ENCODE measurements around the gene TRPV2.

The TRPV2 gene

GRCh38 chr17:16459855-16460550 is 44.6 kb downstream of the TRPV2 start:
- DNase-seq (ENCODE audit: low read depth), result no peak

GRCh38 chr17:16460796-16461605 is 45.6 kb downstream of the TRPV2 start:
- no peak for DNase-seq (ENCODE audit: low read depth)

GRCh38 chr17:16461606-16461866 is 46.2 kb downstream of the TRPV2 start:
- no peak for DNase-seq (ENCODE audit: low read depth)

GRCh38 chr17:16462070-16462864 is 46.9 kb downstream of the TRPV2 start:
- DNase-seq (ENCODE audit: low read depth), result no peak

- no peak for DNase-seq (ENCODE audit: low read depth)
These were observed 48.3 kb downstream of the TRPV2 start for GRCh38 chr17:16463358-16464302.

GRCh38 chr17:16464303-16465051 is 49.1 kb downstream of the TRPV2 start:
- no peak for DNase-seq (ENCODE audit: low read depth)

GRCh38 chr17:16465052-16465312 is 49.6 kb downstream of the TRPV2 start:
- DNase-seq (ENCODE audit: low read depth), result no peak

GRCh38 chr17:16465861-16466338 is 50.5 kb downstream of the TRPV2 start:
- no peak for DNase-seq (ENCODE audit: low read depth)

- DNase-seq (ENCODE audit: low read depth), result no peak
These were observed 51.0 kb downstream of the TRPV2 start for GRCh38 chr17:16466407-16466806.

GRCh38 chr17:16467044-16467443 is 51.7 kb downstream of the TRPV2 start:
- DNase-seq (ENCODE audit: low read depth), result no peak

- DNase-seq (ENCODE audit: low read depth), result no peak
These were observed 52.5 kb downstream of the TRPV2 start for GRCh38 chr17:16467886-16468285.

GRCh38 chr17:16468428-16468992 is 53.1 kb downstream of the TRPV2 start:
- no peak for DNase-seq (ENCODE audit: low read depth)

- DNase-seq (ENCODE audit: low read depth), result no peak
These were observed 54.9 kb downstream of the TRPV2 start for GRCh38 chr17:16470265-16470664.

- no peak for DNase-seq (ENCODE audit: low read depth)
These were observed 55.9 kb downstream of the TRPV2 start for GRCh38 chr17:16471295-16471694.

- no peak for DNase-seq (ENCODE audit: low read depth)
These were observed 57.2 kb downstream of the TRPV2 start for GRCh38 chr17:16472539-16472938.

- DNase-seq (ENCODE audit: low read depth), result no peak
These were observed 58.0 kb downstream of the TRPV2 start for GRCh38 chr17:16473044-16474011.

- no peak for DNase-seq (ENCODE audit: low read depth)
These were observed 58.8 kb downstream of the TRPV2 start for GRCh38 chr17:16474012-16474725.

GRCh38 chr17:16475179-16475704 is 59.9 kb downstream of the TRPV2 start:
- no peak for DNase-seq (ENCODE audit: low read depth)

- no peak for DNase-seq (ENCODE audit: low read depth)
These were observed 61.9 kb downstream of the TRPV2 start for GRCh38 chr17:16477255-16477654.

Data from CMK (cell line).